Upper lobe of left lung (tissue), 4 donors: Measurements from ENCODE around the gene POLR3E.

Experiments
- POLR2A ChIP-seq, 4 donors: fragments of 450-650 bp; IDR thresholded peaks; one replicate each; pipeline ENCODE4 v1.5.1; 2016 to 2017; ENCODE audit warnings: antibody characterized with exemption in 4 of 4, mild to moderate bottlenecking in 2 of 4
- POLR2AphosphoS5 ChIP-seq, 2 donors: sonication (generic); formaldehyde crosslinking; IDR thresholded peaks; one replicate each; pipeline ENCODE4 v1.5.1; 2017; ENCODE audit warnings: antibody characterized with exemption in 2 of 2
- TF ChIP-seq, protein P1 (sequence below), 6 experiments: fragments of 450-650 bp in 4 of 6; fragments of 200-600 bp in 2 of 6; sonication (generic) in 2 of 6; IDR thresholded peaks; one replicate each; pipeline ENCODE4 v1.5.1; 2016 to 2019; ENCODE audit warnings: antibody characterized with exemption in 6 of 6

DNA sequence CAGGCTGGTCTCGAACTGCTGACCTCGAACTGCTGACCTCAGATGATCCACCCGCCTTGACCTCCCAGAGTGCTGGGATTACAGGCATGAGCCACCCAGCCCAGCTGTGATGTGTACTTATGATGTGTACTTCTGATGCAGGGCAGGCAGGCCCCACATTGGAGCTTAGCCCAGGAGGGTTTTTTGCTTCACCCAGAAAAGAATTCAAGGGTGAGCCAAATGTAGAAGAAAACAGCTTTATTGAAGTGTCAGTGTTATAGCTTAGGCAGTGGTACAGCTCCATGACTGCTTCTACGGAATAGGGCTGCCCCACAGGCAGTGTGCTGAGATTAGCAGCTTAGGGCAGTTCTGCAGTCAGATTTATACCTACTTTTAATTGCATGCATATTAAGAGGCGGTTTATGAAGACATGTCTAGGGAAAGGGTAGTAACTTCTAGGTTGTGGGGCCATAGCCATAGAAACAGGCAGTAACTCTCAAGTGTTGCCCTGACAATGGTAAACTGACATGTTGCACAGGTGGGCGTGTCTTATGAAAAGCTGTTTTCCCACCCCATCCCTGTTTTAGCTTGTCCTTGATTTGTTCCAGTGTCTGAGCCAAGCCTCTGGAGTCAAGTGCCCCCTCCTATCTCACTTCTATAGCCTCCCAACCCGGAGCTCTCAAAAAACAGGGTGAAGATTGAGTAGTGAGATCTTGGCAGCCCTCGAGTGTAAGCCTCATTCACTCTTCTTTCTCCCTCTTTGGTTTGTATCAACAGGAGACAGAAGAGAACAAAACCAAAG, 24.1 kb upstream of the POLR3E start:
- TF ChIP-seq POLR2A (IDR thresholded peaks at IDR 0.05) = no peak
- TF ChIP-seq, protein P1, sequence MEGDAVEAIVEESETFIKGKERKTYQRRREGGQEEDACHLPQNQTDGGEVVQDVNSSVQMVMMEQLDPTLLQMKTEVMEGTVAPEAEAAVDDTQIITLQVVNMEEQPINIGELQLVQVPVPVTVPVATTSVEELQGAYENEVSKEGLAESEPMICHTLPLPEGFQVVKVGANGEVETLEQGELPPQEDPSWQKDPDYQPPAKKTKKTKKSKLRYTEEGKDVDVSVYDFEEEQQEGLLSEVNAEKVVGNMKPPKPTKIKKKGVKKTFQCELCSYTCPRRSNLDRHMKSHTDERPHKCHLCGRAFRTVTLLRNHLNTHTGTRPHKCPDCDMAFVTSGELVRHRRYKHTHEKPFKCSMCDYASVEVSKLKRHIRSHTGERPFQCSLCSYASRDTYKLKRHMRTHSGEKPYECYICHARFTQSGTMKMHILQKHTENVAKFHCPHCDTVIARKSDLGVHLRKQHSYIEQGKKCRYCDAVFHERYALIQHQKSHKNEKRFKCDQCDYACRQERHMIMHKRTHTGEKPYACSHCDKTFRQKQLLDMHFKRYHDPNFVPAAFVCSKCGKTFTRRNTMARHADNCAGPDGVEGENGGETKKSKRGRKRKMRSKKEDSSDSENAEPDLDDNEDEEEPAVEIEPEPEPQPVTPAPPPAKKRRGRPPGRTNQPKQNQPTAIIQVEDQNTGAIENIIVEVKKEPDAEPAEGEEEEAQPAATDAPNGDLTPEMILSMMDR (IDR thresholded peaks at IDR 0.05) = no peak
- TF ChIP-seq POLR2AphosphoS5 (IDR thresholded peaks at IDR 0.05) = no peak
